CD4-positive, CD25-positive, alpha-beta regulatory T cell (primary cell): ENCODE measurements around the gene INTS15. TPM values are rescaled to one million over a fixed set of nuclear protein-coding genes. Genes with fewer than 3 reads are reported as not detected.

ENCODE experiments used
- ATAC-seq, 2 donors: fragments of 150-1000 bp; cut with Tn5 transposase; one replicate each; pipeline ENCODE4 v1.10.0; 2021; ENCODE audit warnings: low read depth in 2 of 2, moderate number of reproducible peaks in 2 of 2, moderate library complexity in 1 of 2
- DNase-seq, 3 donors: peaks; one replicate each; pipeline versions ENCODE4 v3.0.0 to v3.0.0-alpha.2; 2012 to 2022; ENCODE audit warnings: mixed read lengths in 1 of 3
- H3K27ac ChIP-seq: one replicate; pipeline ENCODE4 v1.7.0; 2013; ENCODE audit warnings: mild to moderate bottlenecking, low read length; ENCODE audit not compliant: insufficient read depth, poor library complexity, severe bottlenecking
- H3K27me3 ChIP-seq: one replicate; pipeline ENCODE4 v1.7.0; 2013; ENCODE audit warnings: low read length; ENCODE audit not compliant: control insufficient read depth, insufficient read depth
- H3K36me3 ChIP-seq: one replicate; pipeline ENCODE4 v1.7.0; 2013; ENCODE audit warnings: mild to moderate bottlenecking, low read length, moderate library complexity; ENCODE audit not compliant: control insufficient read depth, insufficient read depth
- H3K4me1 ChIP-seq: 2 replicates; pipeline ENCODE4 v1.7.0; 2013; ENCODE audit warnings: mild to moderate bottlenecking, low read length; ENCODE audit not compliant: insufficient read depth, control insufficient read depth, poor library complexity, severe bottlenecking
- H3K4me3 ChIP-seq: one replicate; pipeline ENCODE4 v1.7.0; 2013; ENCODE audit warnings: low read depth, mild to moderate bottlenecking, low read length, moderate library complexity
- H3K9me3 ChIP-seq, 2 experiments: 1 replicate in 1 of 2; 2 replicates in 1 of 2; pipeline ENCODE4 v1.7.0; 2013; ENCODE audit warnings: low read length in 2 of 2, mild to moderate bottlenecking in 1 of 2, moderate library complexity in 1 of 2; ENCODE audit not compliant: control insufficient read depth in 2 of 2
- H3K27ac Mint-ChIP-seq, 3 donors: one replicate each; pipeline ENCODE4 v1.8.0; 2020 to 2022; ENCODE audit warnings: mild to moderate bottlenecking in 3 of 3, mixed read lengths in 3 of 3, moderate library complexity in 2 of 3
- H3K27me3 Mint-ChIP-seq: one replicate; pipeline ENCODE4 v1.8.0; 2022; ENCODE audit warnings: mild to moderate bottlenecking, mixed read lengths
- H3K36me3 Mint-ChIP-seq: one replicate; pipeline ENCODE4 v1.8.0; 2020; ENCODE audit warnings: mixed read lengths
- H3K4me1 Mint-ChIP-seq, 4 donors: one replicate each; pipeline ENCODE4 v1.8.0; 2020 to 2022; ENCODE audit warnings: mixed read lengths in 4 of 4, mild to moderate bottlenecking in 1 of 4
- H3K4me3 Mint-ChIP-seq, 4 donors: one replicate each; pipeline ENCODE4 v1.8.0; 2020 to 2022; ENCODE audit warnings: mild to moderate bottlenecking in 4 of 4, mixed read lengths in 4 of 4, moderate library complexity in 3 of 4
- H3K9me3 Mint-ChIP-seq, 7 donors: one replicate each; pipeline ENCODE4 v1.8.0; 2020 to 2022; ENCODE audit warnings: mixed read lengths in 7 of 7, mild to moderate bottlenecking in 3 of 7, moderate library complexity in 2 of 7
- polyA plus RNA-seq, 4 donors: library from polyadenylated mRNA; unstranded; fragments of 300-500 nt; fragmentation: Illumina TruSeq; gene quantifications; one replicate each; pipeline ENCODE4 v1.2.3, GENCODE V29; 2021
- total RNA-seq: library from RNA; stranded (reverse); gene quantifications from one replicate; pipeline ENCODE4 v1.2.3, GENCODE V29; 2022

INTS15 gene
- total and polyA plus RNA-seq, 5 donors from 2014 or later, result 28.3 to 50.1 (median 32.6) TPM

- H3K27ac ChIP-seq, result no peak overlapping the region
- H3K27me3 ChIP-seq, result no peaks in the 10 kb centered on the region
- Mint-ChIP-seq H3K4me3 (no peak overlapping the region), H3K27ac (no peak overlapping the region), H3K27me3 (no peaks in the 10 kb centered on the region), H3K36me3 (peaks cover 21% of the 10 kb centered on the region), H3K4me1 (peaks cover 0 to 4% (median 2%) of the 10 kb centered on the region in 4 donors), H3K9me3 (peaks cover 0 to 5% (median 0%) of the 10 kb centered on the region in 7 donors)
- no peak overlapping the region for H3K4me3 ChIP-seq
- no peaks in the 10 kb centered on the region for H3K4me1 ChIP-seq
- DNase-seq (no peak), ATAC-seq (no peak)
- peaks cover 0 to 11% of the 10 kb centered on the region in 2 experiments for H3K9me3 ChIP-seq
- H3K36me3 ChIP-seq, result peaks cover 37% of the 10 kb centered on the region
These were observed 64.5 kb downstream of the INTS15 start for GRCh38 chr7:6654113-6654841.

DNA sequence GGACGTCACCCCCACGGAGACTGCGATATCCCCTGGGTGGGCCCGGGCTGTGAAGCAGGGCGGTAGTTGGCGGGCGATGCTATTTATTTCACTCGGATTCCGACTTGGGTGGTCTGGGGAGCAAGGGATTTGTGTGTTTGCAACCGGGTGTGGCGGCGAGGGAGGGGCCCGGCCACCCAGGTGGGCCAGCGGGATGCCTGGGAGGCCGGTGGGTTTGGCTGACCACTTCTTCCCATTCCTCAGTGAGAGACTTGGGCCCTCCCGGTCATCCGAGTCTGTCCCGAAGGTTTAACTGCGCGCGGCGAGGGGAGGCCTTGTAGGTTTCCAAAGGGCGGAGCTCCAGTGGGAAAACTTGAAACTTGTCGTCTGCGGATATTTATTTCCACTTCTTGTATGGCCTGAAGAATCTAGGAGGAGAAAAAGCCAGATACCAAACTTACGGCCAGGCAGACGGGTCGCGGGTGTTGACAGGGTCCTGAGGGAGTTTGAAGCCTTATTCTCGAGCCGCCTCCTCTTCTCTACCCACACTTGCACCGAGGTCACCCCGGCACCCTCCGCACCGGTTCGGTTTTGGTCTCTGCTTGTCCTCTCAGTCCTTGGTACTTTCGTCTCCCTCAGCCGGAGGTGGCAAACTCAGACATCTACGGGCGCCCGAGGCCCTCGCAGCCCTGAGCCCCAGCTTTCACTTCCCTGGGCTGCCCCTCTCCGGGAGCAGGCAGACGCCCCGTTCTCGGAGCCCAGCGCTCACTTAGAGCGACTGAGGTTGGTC, 65.2 kb downstream of the INTS15 start:
- Histone ChIP-seq H3K9me3 (peaks cover 0 to 11% of the 10 kb centered on the region in 2 experiments), H3K27ac (no peak overlapping the region), H3K4me1 (no peaks in the 10 kb centered on the region), H3K27me3 (no peaks in the 10 kb centered on the region), H3K4me3 (no peak overlapping the region), H3K36me3 (peaks cover 30% of the 10 kb centered on the region)
- no peak for ATAC-seq
- no peaks in the 10 kb centered on the region for H3K27me3 Mint-ChIP-seq
- no peak for DNase-seq
- H3K27ac Mint-ChIP-seq, result no peak overlapping the region
- H3K36me3 Mint-ChIP-seq, result peaks cover 19% of the 10 kb centered on the region
- H3K4me3 Mint-ChIP-seq, result peak overlapping the region in 1 of 4 donors; percentile 16
- H3K9me3 Mint-ChIP-seq, result peaks cover 0 to 5% (median 0%) of the 10 kb centered on the region in 7 donors
- H3K4me1 Mint-ChIP-seq, result peaks cover 0 to 9% (median 2%) of the 10 kb centered on the region in 4 donors

DNA sequence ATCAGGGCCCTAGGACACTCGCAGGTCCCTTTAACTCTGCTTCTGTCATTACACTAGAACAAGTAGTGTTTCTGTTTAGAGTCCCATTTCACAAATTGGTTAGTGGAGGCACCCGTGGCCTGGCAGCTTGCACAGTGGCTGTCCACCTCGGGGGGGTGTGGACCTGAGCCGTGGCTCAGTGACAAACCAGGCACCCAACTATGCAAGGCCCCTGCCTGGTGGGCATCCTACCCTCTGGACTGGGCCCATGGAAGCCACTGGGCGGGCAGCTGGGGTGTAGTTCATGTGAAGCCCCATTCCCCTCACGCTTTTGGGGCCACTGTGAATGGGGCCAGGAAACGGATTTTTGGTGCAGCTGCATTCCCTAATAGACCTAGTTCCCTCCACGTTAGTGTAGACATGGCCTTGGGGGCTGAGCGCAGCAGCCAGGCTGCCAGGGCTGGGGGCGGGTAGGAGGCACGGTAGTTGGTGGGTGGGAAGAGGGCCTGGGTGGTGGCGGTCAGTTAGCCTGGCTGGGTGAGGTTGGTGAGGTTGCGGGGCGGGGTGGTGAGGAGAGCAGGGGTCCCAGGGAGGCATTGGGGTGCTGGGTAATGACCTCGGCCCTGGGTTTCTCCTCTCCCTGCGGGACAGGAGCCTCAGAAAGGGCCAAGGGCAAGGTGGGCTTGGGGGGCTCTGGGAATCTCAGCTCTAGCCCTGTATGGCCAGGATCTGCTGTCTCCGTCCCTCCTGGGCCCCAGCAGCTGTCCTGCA, 66.0 kb downstream of the INTS15 start:
- Histone ChIP-seq H3K36me3 (peaks cover 23% of the 10 kb centered on the region), H3K27ac (no peak overlapping the region), H3K27me3 (no peaks in the 10 kb centered on the region), H3K4me1 (no peaks in the 10 kb centered on the region), H3K9me3 (peaks cover 0 to 11% of the 10 kb centered on the region in 2 experiments), H3K4me3 (no peak overlapping the region)
- peaks cover 0 to 3% (median 0%) of the 10 kb centered on the region in 7 donors for H3K9me3 Mint-ChIP-seq
- DNase-seq (no peak), ATAC-seq (no peak)
- H3K4me1 Mint-ChIP-seq, result peaks cover 0 to 9% (median 2%) of the 10 kb centered on the region in 4 donors
- H3K36me3 Mint-ChIP-seq, result peaks cover 11% of the 10 kb centered on the region
- H3K4me3 Mint-ChIP-seq, result no peak overlapping the region
- no peaks in the 10 kb centered on the region for H3K27me3 Mint-ChIP-seq
- no peak overlapping the region for H3K27ac Mint-ChIP-seq

- DNase-seq (no peak), ATAC-seq (no peak)
- no peak overlapping the region for H3K27ac ChIP-seq
- Mint-ChIP-seq H3K27ac (no peak overlapping the region), H3K27me3 (no peaks in the 10 kb centered on the region), H3K9me3 (peaks cover 0 to 4% (median 0%) of the 10 kb centered on the region in 7 donors), H3K36me3 (peaks cover 7% of the 10 kb centered on the region), H3K4me1 (peaks cover 0 to 9% (median 5%) of the 10 kb centered on the region in 4 donors), H3K4me3 (no peak overlapping the region)
- H3K27me3 ChIP-seq, result no peaks in the 10 kb centered on the region
- no peak overlapping the region for H3K4me3 ChIP-seq
- H3K4me1 ChIP-seq, result no peaks in the 10 kb centered on the region
- peaks cover 22% of the 10 kb centered on the region for H3K36me3 ChIP-seq
- peaks cover 0 to 11% of the 10 kb centered on the region in 2 experiments for H3K9me3 ChIP-seq
These were observed 66.6 kb downstream of the INTS15 start for GRCh38 chr7:6656413-6656812.

Other genes starting within 250 kb of the INTS15 start
- gene FAM220A, start 241.1 kb upstream of the INTS15 start, total RNA-seq, result 6.8 TPM
- gene FAM220A, start 241.1 kb upstream of the INTS15 start, polyA plus RNA-seq, result 1 to 10 TPM; 5.6 to 7.4 (median 5.9) TPM
- 72.8 TPM for gene RAC1, start 215.5 kb upstream of the INTS15 start, total RNA-seq
- gene RAC1, start 215.5 kb upstream of the INTS15 start, polyA plus RNA-seq, result 100 to 1,000 TPM; 244 to 419 (median 310) TPM
- gene DAGLB, start 142.1 kb upstream of the INTS15 start, total RNA-seq, result 33.2 TPM
- 10 to 100 TPM in 3 of 4 donors, 1 to 10 TPM in 1; 5.9 to 13.8 (median 11.7) TPM for gene DAGLB, start 142.1 kb upstream of the INTS15 start, polyA plus RNA-seq
- gene KDELR2, start 105.9 kb upstream of the INTS15 start, total RNA-seq, result 39.9 TPM
- 10 to 100 TPM; 52.8 to 74.9 (median 56.6) TPM for gene KDELR2, start 105.9 kb upstream of the INTS15 start, polyA plus RNA-seq
- 0.15 TPM for gene GRID2IP, start 38.6 kb upstream of the INTS15 start, total RNA-seq
- under 1 TPM in 1 of 4 donors, not detected in 3; 0.10 TPM for gene GRID2IP, start 38.6 kb upstream of the INTS15 start, polyA plus RNA-seq
- gene ZDHHC4, start 12.6 kb upstream of the INTS15 start, total RNA-seq, result 20.4 TPM
- 10 to 100 TPM; 63.5 to 77.9 (median 67.0) TPM for gene ZDHHC4, start 12.6 kb upstream of the INTS15 start, polyA plus RNA-seq
- 0.96 TPM for gene ZNF853, start 25.6 kb downstream of the INTS15 start, total RNA-seq
- 1 to 10 TPM in 1 of 4 donors, under 1 TPM in 3; 0.26 to 1.3 (median 0.71) TPM for gene ZNF853, start 25.6 kb downstream of the INTS15 start, polyA plus RNA-seq
- 51.6 TPM for gene ZNF316, start 47.3 kb downstream of the INTS15 start, total RNA-seq
- gene ZNF316, start 47.3 kb downstream of the INTS15 start, polyA plus RNA-seq, result 1 to 10 TPM in 2 of 4 donors, under 1 TPM in 2; 0.81 to 1.5 (median 0.98) TPM
- 27.0 TPM for gene ZNF12, start 116.9 kb downstream of the INTS15 start, total RNA-seq
- 10 to 100 TPM; 17.8 to 27.6 (median 23.2) TPM for gene ZNF12, start 116.9 kb downstream of the INTS15 start, polyA plus RNA-seq
- gene RSPH10B2, start 164.1 kb downstream of the INTS15 start, total RNA-seq, result 0.39 TPM
- not detected for gene RSPH10B2, start 164.1 kb downstream of the INTS15 start, polyA plus RNA-seq
- 90.3 TPM for gene CCZ1B, start 236.3 kb downstream of the INTS15 start, total RNA-seq
- gene CCZ1B, start 236.3 kb downstream of the INTS15 start, polyA plus RNA-seq, result 10 to 100 TPM; 18.3 to 41.8 (median 32.2) TPM